ENCODE measurements around the gene CCDC68.
"Not testable (repeated sequence)": the region's sequence is repeated elsewhere in the genome, so short reads cannot be mapped to it uniquely, and the experiment has no call there.

The CCDC68 gene

DNA sequence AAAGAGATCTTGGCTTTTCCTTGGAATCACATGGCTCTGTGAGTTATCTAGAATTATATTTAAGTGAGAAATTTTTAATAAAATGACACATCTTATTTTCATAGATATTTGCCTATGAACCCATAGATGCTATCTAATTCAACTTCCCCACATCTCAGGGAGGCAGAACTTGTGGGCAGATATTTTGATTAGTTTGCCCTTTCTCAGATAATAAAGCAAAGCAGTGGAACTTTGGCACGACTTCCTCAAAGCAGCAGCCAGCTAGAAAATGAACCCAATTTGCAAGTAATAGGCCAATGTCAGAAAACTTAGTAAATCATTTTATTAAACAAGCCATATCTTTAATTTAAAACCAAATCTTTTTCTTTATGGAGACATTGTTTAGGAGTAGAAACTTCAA lies 98.3 kb downstream of the CCDC68 start:
- Histone ChIP-seq H3K4me1 (ENCODE audit: control insufficient read depth, insufficient read depth, low read length, poor library complexity, severe bottlenecking) (no peaks in the 10 kb centered on the region), H3K27ac (ENCODE audit: insufficient read depth, low read length, poor library complexity, severe bottlenecking) (no peak overlapping the region), H3K9me3 (ENCODE audit: control insufficient read depth, low read length) (no peaks in the 10 kb centered on the region), H3K36me3 (ENCODE audit: control insufficient read depth, insufficient read depth, low read length) (no peaks in the 10 kb centered on the region), H3K4me3 (ENCODE audit: insufficient read depth, low read depth, low read length, poor library complexity, severe bottlenecking) (no peak overlapping the region), H3K27me3 (replicated peaks; ENCODE audit: control insufficient read depth, insufficient read depth, low read length, poor library complexity, severe bottlenecking) (no peaks in the 10 kb centered on the region)
- DNase-seq = no peak

- Histone ChIP-seq H3K4me3 (ENCODE audit: insufficient read depth, low read depth, low read length, poor library complexity, severe bottlenecking) (no peak overlapping the region), H3K4me1 (ENCODE audit: control insufficient read depth, insufficient read depth, low read length, poor library complexity, severe bottlenecking) (no peaks in the 10 kb centered on the region), H3K27me3 (replicated peaks; ENCODE audit: control insufficient read depth, insufficient read depth, low read length, poor library complexity, severe bottlenecking) (no peaks in the 10 kb centered on the region), H3K36me3 (ENCODE audit: control insufficient read depth, insufficient read depth, low read length) (no peaks in the 10 kb centered on the region), H3K27ac (ENCODE audit: insufficient read depth, low read length, poor library complexity, severe bottlenecking) (no peak overlapping the region), H3K9me3 (ENCODE audit: control insufficient read depth, low read length) (no peaks in the 10 kb centered on the region)
- DNase-seq = no peak
Observed at GRCh38 chr18:54859667-54860421, 99.4 kb downstream of the CCDC68 start.

DNA sequence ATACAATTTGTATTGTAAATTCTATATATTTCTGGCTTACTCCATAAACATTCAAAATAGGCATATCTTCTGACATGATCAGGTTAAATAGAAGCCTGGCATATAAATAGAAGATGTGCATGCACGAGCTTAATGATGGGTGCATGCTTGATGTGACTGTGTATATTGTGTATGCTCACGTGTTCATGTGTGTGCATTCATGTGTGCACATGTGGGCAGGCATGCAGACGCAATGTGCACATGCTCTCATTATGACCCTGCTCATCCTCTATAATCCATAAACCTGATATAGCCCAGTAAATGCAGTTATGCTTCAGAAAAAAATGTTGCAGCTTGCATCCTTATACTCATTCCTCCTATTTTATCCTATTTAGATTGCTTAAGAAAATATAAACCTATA lies 101.8 kb downstream of the CCDC68 start:
- Histone ChIP-seq H3K27ac (ENCODE audit: insufficient read depth, low read length, poor library complexity, severe bottlenecking) (no peak overlapping the region), H3K27me3 (replicated peaks; ENCODE audit: control insufficient read depth, insufficient read depth, low read length, poor library complexity, severe bottlenecking) (no peaks in the 10 kb centered on the region), H3K36me3 (ENCODE audit: control insufficient read depth, insufficient read depth, low read length) (no peaks in the 10 kb centered on the region), H3K4me1 (ENCODE audit: control insufficient read depth, insufficient read depth, low read length, poor library complexity, severe bottlenecking) (no peaks in the 10 kb centered on the region), H3K4me3 (ENCODE audit: insufficient read depth, low read depth, low read length, poor library complexity, severe bottlenecking) (no peak overlapping the region), H3K9me3 (ENCODE audit: control insufficient read depth, low read length) (no peaks in the 10 kb centered on the region)
- no peak for DNase-seq

DNA sequence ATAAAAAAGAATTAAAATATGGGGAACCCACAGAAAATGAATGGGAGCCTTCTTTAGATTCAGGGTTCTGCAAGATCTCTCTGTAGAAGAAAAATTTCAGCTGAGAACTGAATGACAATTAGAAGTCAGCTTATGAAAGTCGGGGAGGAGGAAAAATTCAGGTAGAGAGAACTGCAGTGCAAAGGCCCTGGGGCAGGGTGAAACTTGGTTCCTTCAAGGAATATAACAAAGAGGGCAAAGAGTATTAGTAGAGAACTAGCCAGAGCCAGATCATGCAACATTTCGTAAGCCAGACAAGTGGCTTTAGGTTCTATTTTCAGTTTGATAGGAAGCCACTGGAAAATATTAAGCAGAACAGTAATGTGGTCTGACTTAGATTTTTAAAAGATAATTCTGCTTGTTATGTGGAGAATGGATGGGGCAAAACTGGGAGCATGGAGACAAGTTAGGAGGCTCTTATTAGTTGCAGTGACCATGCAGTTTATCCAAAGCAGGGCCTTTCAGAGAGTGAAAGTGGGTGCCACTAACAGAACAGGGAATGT lies 103.1 kb downstream of the CCDC68 start:
- Histone ChIP-seq H3K36me3 (ENCODE audit: control insufficient read depth, insufficient read depth, low read length) (no peaks in the 10 kb centered on the region), H3K9me3 (ENCODE audit: control insufficient read depth, low read length) (no peaks in the 10 kb centered on the region), H3K27ac (ENCODE audit: insufficient read depth, low read length, poor library complexity, severe bottlenecking) (no peak overlapping the region), H3K4me3 (ENCODE audit: insufficient read depth, low read depth, low read length, poor library complexity, severe bottlenecking) (no peak overlapping the region), H3K4me1 (ENCODE audit: control insufficient read depth, insufficient read depth, low read length, poor library complexity, severe bottlenecking) (peaks cover 2% of the 10 kb centered on the region), H3K27me3 (replicated peaks; ENCODE audit: control insufficient read depth, insufficient read depth, low read length, poor library complexity, severe bottlenecking) (no peaks in the 10 kb centered on the region)
- no peak for DNase-seq

- H3K4me3 ChIP-seq (ENCODE audit: insufficient read depth, low read depth, low read length, poor library complexity, severe bottlenecking); H3K27me3 ChIP-seq (replicated peaks; ENCODE audit: control insufficient read depth, insufficient read depth, low read length, poor library complexity, severe bottlenecking); H3K36me3 ChIP-seq (ENCODE audit: control insufficient read depth, insufficient read depth, low read length); H3K9me3 ChIP-seq (ENCODE audit: control insufficient read depth, low read length); H3K4me1 ChIP-seq (ENCODE audit: control insufficient read depth, insufficient read depth, low read length, poor library complexity, severe bottlenecking); DNase-seq; H3K27ac ChIP-seq (ENCODE audit: insufficient read depth, low read length, poor library complexity, severe bottlenecking): not testable (repeated sequence)
Observed at GRCh38 chr18:54855050-54855449, 104.2 kb downstream of the CCDC68 start.

DNA sequence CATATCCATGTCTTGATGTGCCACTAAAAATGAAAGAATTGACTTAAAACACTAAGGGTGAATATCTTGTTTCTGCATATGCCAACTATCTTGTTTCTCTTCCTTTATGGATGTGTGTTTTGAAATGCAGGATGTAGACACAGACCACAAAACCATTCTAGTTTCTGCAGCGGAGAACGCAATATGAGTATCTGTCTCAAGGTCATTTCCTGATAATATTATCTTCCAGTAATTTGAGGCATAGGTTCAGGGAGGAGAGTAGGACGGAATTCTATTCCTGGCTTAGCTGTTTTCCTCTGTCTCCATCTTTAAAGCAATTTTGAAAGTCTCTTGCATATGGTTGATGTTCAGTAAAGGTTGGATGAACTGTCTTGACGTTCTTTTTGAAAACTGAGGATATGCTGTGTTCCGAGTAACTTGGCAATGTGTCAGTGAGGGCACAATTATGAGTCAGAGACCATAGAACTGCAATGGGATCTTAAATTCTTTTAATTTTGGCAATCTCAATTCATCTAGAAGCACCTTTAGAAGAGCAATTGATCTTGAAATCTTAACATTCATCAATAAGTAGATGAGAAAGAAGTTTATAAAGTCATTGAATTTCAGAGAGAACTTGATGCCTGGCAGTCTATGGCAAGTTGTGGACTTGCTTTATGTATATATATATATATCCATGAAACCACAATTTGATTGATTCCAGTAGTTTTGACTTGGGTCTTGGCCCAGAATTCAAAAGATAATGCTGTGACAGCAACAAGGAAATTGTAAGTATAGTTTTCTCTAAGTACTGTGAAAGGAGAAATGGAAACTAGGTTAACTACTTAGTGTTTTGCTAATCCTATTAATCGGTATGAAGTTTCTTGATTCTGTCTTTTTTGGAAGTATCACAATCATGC lies 106.2 kb downstream of the CCDC68 start:
- Histone ChIP-seq H3K27ac (ENCODE audit: insufficient read depth, low read length, poor library complexity, severe bottlenecking) (no peak overlapping the region), H3K4me1 (ENCODE audit: control insufficient read depth, insufficient read depth, low read length, poor library complexity, severe bottlenecking) (peaks cover 2% of the 10 kb centered on the region), H3K27me3 (replicated peaks; ENCODE audit: control insufficient read depth, insufficient read depth, low read length, poor library complexity, severe bottlenecking) (no peaks in the 10 kb centered on the region), H3K36me3 (ENCODE audit: control insufficient read depth, insufficient read depth, low read length) (no peaks in the 10 kb centered on the region), H3K9me3 (ENCODE audit: control insufficient read depth, low read length) (no peaks in the 10 kb centered on the region), H3K4me3 (ENCODE audit: insufficient read depth, low read depth, low read length, poor library complexity, severe bottlenecking) (no peak overlapping the region)
- DNase-seq = no peak

Data from effector memory CD4-positive, alpha-beta T cell (primary cell).